OCI-LY3 (cell line): ENCODE results near the gene DCC.

Experiments
- H2AFZ ChIP-seq: fragments of 200-600, 300-600 bp; shearing (Covaris generic); 2 replicates; pipeline ENCODE4 v1.6.0; 2014; ENCODE audit warnings: antibody characterized with exemption, low read depth, low read length
- H3K27ac ChIP-seq: fragments of 200-600, 300-600 bp; sonication (generic); 2 replicates; pipeline ENCODE4 v1.5.1; 2014; ENCODE audit warnings: mild to moderate bottlenecking, low read length, moderate library complexity, mixed read lengths
- H3K27me3 ChIP-seq: fragments of 200-600, 300-600 bp; sonication (generic); 2 replicates; pipeline ENCODE4 v1.6.1; 2014; ENCODE audit warnings: low read depth, low read length, mixed read lengths
- H3K36me3 ChIP-seq: fragments of 200-600, 300-600 bp; sonication (generic); replicated peaks from 2 replicates; pipeline ENCODE3; 2014; ENCODE audit warnings: low read depth, low read length, mixed read lengths
- H3K4me1 ChIP-seq: fragments of 300-600, 200-600 bp; sonication (generic); 2 replicates; pipeline ENCODE4 v1.6.1; 2014; ENCODE audit warnings: low read length, mixed read lengths
- H3K4me2 ChIP-seq: fragments of 200-600, 300-600 bp; sonication (generic); 2 replicates; pipeline ENCODE4 v1.6.1; 2014; ENCODE audit warnings: low read length, mixed read lengths
- H3K4me3 ChIP-seq: fragments of 300-600, 200-600 bp; sonication (generic); 2 replicates; pipeline ENCODE4 v1.5.1; 2014; ENCODE audit warnings: antibody characterized with exemption, mild to moderate bottlenecking, low read length, moderate library complexity
- H3K79me2 ChIP-seq: fragments of 300-600, 200-600 bp; shearing (Covaris generic); 2 replicates; pipeline ENCODE4 v1.6.1; 2014; ENCODE audit warnings: mild to moderate bottlenecking, low read length, mixed read lengths
- H3K9ac ChIP-seq: fragments of 300-600, 200-600 bp; shearing (Covaris generic); 2 replicates; pipeline ENCODE4 v1.6.0; 2014; ENCODE audit warnings: mild to moderate bottlenecking, low read length, moderate library complexity
- H3K9me3 ChIP-seq: fragments of 200-600, 300-600 bp; shearing (Covaris generic); 2 replicates; pipeline ENCODE4 v1.6.1; 2014; ENCODE audit warnings: low read length, mixed read lengths; ENCODE audit not compliant: insufficient read depth
- H4K20me1 ChIP-seq: fragments of 200-600, 300-600 bp; sonication (generic); 2 replicates; pipeline ENCODE4 v1.6.1; 2016; ENCODE audit warnings: low read length, mixed read lengths; ENCODE audit not compliant: insufficient read depth
- CTCF ChIP-seq: fragments of 200-600, 300-600 bp; sonication (generic); IDR thresholded peaks from 2 replicates; pipeline ENCODE4 v1.5.1; 2014; ENCODE audit warnings: antibody characterized with exemption, low read length, low read depth
- EZH2phosphoT487 ChIP-seq: fragments of 200-600 bp; shearing (Covaris generic); IDR thresholded peaks from 2 replicates; pipeline ENCODE4 v1.6.1; 2018; ENCODE audit warnings: antibody characterized with exemption, mixed run types, low read depth

Gene DCC

GRCh38 chr18:52678551-52678950, 338.6 kb downstream of the DCC start:
- TF ChIP-seq CTCF = no peak
- TF ChIP-seq EZH2phosphoT487 = no peak
- H3K4me3 ChIP-seq = no peak overlapping the region

DNA sequence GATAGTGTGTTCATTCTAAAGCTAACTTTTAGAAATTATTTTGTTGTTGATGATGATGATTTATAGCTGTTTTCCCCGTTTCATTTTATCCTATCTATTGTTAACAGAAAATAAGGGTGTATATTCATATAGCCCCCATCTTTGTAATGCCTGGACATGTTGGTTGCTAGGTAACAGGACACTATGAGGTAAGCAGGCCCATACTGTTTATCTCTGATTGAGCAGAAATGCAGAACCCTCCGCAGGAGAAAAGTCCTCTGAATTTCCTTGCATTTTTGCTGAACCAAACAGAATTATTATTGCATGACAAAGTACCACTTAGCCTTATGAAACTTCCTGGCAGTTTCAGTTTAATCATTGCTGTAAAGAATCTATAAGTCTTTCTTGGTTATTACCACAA, 339.4 kb downstream of the DCC start:
- Histone ChIP-seq H3K4me2 (no peak overlapping the region), H3K27me3 (no peaks in the 10 kb centered on the region), H3K9me3 (no peaks in the 10 kb centered on the region), H3K4me3 (no peak overlapping the region), H3K36me3 (no peaks in the 10 kb centered on the region), H3K79me2 (no peaks in the 10 kb centered on the region), H4K20me1 (no peaks in the 10 kb centered on the region), H3K9ac (no peak overlapping the region), H2AFZ (no peak overlapping the region), H3K27ac (no peak overlapping the region), H3K4me1 (peaks cover 12% of the 10 kb centered on the region)
- no peak for TF ChIP-seq CTCF
- TF ChIP-seq EZH2phosphoT487 = no peak

More at GRCh38 chr18:52678551-52678950, 338.6 kb downstream of the DCC start:
- Histone ChIP-seq H3K4me2 (no peak overlapping the region), H3K9me3 (no peaks in the 10 kb centered on the region), H3K36me3 (no peaks in the 10 kb centered on the region), H3K27me3 (no peaks in the 10 kb centered on the region), H3K4me1 (peaks cover 12% of the 10 kb centered on the region), H3K9ac (no peak overlapping the region), H2AFZ (no peak overlapping the region), H3K79me2 (no peaks in the 10 kb centered on the region), H4K20me1 (no peaks in the 10 kb centered on the region), H3K27ac (no peak overlapping the region)

DNA sequence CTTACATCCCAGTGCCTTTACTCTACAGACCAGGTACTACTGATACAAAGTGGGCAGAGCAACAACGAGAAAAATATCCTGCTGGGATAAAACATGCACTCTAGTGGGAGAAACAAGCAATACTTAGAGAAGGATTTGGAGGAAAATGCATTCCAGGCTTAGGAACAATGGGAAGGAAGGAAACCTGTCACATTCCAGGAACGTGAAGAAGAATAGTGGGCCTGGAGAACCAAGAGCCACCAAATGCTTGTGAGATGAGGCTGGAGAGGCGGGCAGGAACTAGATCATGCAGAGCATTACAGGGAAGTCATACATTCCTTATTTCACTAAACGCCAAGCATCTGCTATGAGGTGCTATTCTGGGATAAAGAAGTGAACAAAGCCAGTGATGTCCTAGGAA, 342.3 kb downstream of the DCC start:
- H3K9ac ChIP-seq = no peak overlapping the region
- H3K27ac ChIP-seq = no peak overlapping the region
- H3K27me3 ChIP-seq = no peaks in the 10 kb centered on the region
- no peaks in the 10 kb centered on the region for H3K36me3 ChIP-seq
- no peaks in the 10 kb centered on the region for H4K20me1 ChIP-seq
- no peak overlapping the region for H3K4me3 ChIP-seq
- H3K4me2 ChIP-seq = no peak overlapping the region
- H2AFZ ChIP-seq = no peak overlapping the region
- no peaks in the 10 kb centered on the region for H3K9me3 ChIP-seq
- H3K79me2 ChIP-seq = no peaks in the 10 kb centered on the region
- peaks cover 8% of the 10 kb centered on the region for H3K4me1 ChIP-seq
- no peak for TF ChIP-seq CTCF
- no peak for TF ChIP-seq EZH2phosphoT487

- TF ChIP-seq EZH2phosphoT487 (no peak), CTCF (no peak)
- H3K4me1 ChIP-seq = no peaks in the 10 kb centered on the region
- H3K79me2 ChIP-seq = no peaks in the 10 kb centered on the region
- H3K9me3 ChIP-seq = no peaks in the 10 kb centered on the region
- H3K9ac ChIP-seq = no peak overlapping the region
- H3K27me3 ChIP-seq = no peaks in the 10 kb centered on the region
- no peaks in the 10 kb centered on the region for H3K36me3 ChIP-seq
- no peak overlapping the region for H3K27ac ChIP-seq
- H3K4me3 ChIP-seq = no peak overlapping the region
- no peaks in the 10 kb centered on the region for H4K20me1 ChIP-seq
- no peak overlapping the region for H3K4me2 ChIP-seq
- no peak overlapping the region for H2AFZ ChIP-seq
These were observed 345.3 kb downstream of the DCC start for GRCh38 chr18:52685316-52685715.
